ENCODE data around the gene HACD2.

DNA sequence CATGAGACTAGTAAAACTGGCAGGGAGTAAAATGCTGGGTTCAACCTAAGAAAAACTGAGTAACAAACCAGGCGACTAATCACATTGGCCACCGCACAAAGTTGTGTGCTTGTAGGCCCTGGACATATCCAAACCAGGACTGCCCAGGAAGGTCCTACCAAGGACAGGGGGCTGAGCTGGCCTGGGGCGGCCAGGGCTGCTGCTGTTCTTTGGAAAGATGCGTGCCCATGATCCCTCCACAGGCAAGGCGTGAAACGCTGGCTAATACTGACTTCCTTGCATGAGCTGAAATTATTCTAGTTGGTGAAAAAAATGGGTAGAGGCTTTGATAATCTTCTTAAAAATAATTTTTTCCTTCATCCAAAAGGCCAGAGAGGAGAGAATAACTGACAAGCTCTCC, 79.0 kb downstream of the HACD2 start:
- TF ChIP-seq, protein P1, sequence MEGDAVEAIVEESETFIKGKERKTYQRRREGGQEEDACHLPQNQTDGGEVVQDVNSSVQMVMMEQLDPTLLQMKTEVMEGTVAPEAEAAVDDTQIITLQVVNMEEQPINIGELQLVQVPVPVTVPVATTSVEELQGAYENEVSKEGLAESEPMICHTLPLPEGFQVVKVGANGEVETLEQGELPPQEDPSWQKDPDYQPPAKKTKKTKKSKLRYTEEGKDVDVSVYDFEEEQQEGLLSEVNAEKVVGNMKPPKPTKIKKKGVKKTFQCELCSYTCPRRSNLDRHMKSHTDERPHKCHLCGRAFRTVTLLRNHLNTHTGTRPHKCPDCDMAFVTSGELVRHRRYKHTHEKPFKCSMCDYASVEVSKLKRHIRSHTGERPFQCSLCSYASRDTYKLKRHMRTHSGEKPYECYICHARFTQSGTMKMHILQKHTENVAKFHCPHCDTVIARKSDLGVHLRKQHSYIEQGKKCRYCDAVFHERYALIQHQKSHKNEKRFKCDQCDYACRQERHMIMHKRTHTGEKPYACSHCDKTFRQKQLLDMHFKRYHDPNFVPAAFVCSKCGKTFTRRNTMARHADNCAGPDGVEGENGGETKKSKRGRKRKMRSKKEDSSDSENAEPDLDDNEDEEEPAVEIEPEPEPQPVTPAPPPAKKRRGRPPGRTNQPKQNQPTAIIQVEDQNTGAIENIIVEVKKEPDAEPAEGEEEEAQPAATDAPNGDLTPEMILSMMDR (IDR thresholded peaks at IDR 0.05; ENCODE audit: extremely low read depth in 1 of 2, insufficient read depth in 1 of 2, low read depth in 1 of 2, low read length in 2 of 2): no peak
- TF ChIP-seq POLR2A (IDR thresholded peaks at IDR 0.05; ENCODE audit: low read depth, low read length): no peak
- TF ChIP-seq, protein P2, sequence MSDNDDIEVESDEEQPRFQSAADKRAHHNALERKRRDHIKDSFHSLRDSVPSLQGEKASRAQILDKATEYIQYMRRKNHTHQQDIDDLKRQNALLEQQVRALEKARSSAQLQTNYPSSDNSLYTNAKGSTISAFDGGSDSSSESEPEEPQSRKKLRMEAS (IDR thresholded peaks at IDR 0.05; ENCODE audit: insufficient read depth, insufficient read length): no peak
- TF ChIP-seq POLR2AphosphoS5 (IDR thresholded peaks at IDR 0.05; ENCODE audit: insufficient read depth, low read depth, low read length): no peak

Data from endothelial cell of umbilical vein (primary cell).